ENCODE results near the gene PRLH. TPM values are rescaled to one million over a fixed set of nuclear protein-coding genes. Genes with fewer than 3 reads are reported as not detected.

Gene PRLH
- total RNA-seq, 5 donors from 2014 or later (not counting 1 experiment from before 2014, with no cell fraction given): not detected

GRCh38 chr2:237533668-237534161 is 32.7 kb upstream of the PRLH start:
- ChIA-PET POLR2A (interaction anchor here in 1 of 2 donors (0.6 kb wide), 1 partner anchor 261 kb away, joined by 3 read pairs; no protein-coding TSS in a partner anchor), CTCF (interaction anchor here in 1 of 2 donors (0.5 to 0.6 kb wide), 3 partner anchors 26 to 1186 kb away, joined by 3 to 4 read pairs (median 3); no protein-coding TSS in a partner anchor)
- Mint-ChIP-seq H3K9me3 (no peaks in the 10 kb centered on the region), H3K4me3 (no peak overlapping the region), H3K4me1 (no peaks in the 10 kb centered on the region), H3K36me3 (no peaks in the 10 kb centered on the region), H3K27ac (no peak overlapping the region), H3K27me3 (peaks cover 1 to 5% of the 10 kb centered on the region in 2 donors)
- Histone ChIP-seq H3K27me3 (replicated peaks in 1 of 2; ENCODE audit: control insufficient read depth in 2 of 2, extremely low read depth in 1 of 2, insufficient read depth in 2 of 2, low read length in 1 of 2) (peaks cover 0 to 28% of the 10 kb centered on the region in 2 experiments), H3K4me1 (ENCODE audit: control insufficient read depth in 1 of 2, extremely low read depth in 1 of 2, insufficient read depth in 2 of 2, low read length in 2 of 2) (no peaks in the 10 kb centered on the region), H3K27ac (ENCODE audit: low read length) (no peak overlapping the region), H3K4me3 (ENCODE audit: control insufficient read depth in 1 of 2, extremely low read depth in 1 of 2, low read length in 1 of 2) (no peak overlapping the region), H3K9me3 (no peaks in the 10 kb centered on the region), H3K36me3 (ENCODE audit: control insufficient read depth in 2 of 2, extremely low read depth in 1 of 2, insufficient read depth in 1 of 2, low read length in 1 of 2) (no peaks in the 10 kb centered on the region)
- DNase-seq: no peak
- 74% methylated on average over 5 of the region's 7 CpGs for WGBS (ENCODE audit: insufficient coverage)
- ATAC-seq (replicated peaks in 1 of 4): no peak

DNA sequence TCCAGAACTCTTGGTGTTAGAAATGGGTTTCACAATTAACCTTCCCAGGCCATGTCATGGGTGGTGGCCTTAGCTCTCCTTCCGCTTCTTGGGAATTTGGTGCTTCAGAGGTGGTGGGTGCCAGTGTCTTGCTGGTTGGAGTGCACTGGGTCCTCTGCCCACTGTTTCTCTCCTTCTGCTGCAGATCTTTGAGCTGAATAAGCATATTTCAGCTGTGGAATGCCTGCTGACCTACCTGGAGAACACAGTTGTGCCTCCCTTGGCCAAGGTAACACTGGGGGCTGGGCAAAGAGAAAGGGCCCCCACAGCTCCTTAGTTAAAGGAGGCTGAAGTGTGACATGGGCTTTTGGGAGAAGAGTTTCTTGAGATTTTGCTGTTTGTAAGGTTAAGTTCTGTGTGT is 32.0 kb upstream of the PRLH start:
- Histone ChIP-seq H3K4me3 (ENCODE audit: control insufficient read depth in 1 of 2, extremely low read depth in 1 of 2, low read length in 1 of 2) (no peak overlapping the region), H3K27me3 (replicated peaks in 1 of 2; ENCODE audit: control insufficient read depth in 2 of 2, extremely low read depth in 1 of 2, insufficient read depth in 2 of 2, low read length in 1 of 2) (peaks cover 0 to 34% of the 10 kb centered on the region in 2 experiments), H3K4me1 (ENCODE audit: control insufficient read depth in 1 of 2, extremely low read depth in 1 of 2, insufficient read depth in 2 of 2, low read length in 2 of 2) (no peaks in the 10 kb centered on the region), H3K36me3 (ENCODE audit: control insufficient read depth in 2 of 2, extremely low read depth in 1 of 2, insufficient read depth in 1 of 2, low read length in 1 of 2) (no peaks in the 10 kb centered on the region), H3K9me3 (no peaks in the 10 kb centered on the region), H3K27ac (ENCODE audit: low read length) (no peak overlapping the region)
- H3K9me3 Mint-ChIP-seq: no peaks in the 10 kb centered on the region
- no peaks in the 10 kb centered on the region for H3K4me1 Mint-ChIP-seq
- no peak overlapping the region for H3K27ac Mint-ChIP-seq
- no peaks in the 10 kb centered on the region for H3K36me3 Mint-ChIP-seq
- ATAC-seq (replicated peaks in 1 of 4) (no peak), DNase-seq (no peak)
- ChIA-PET POLR2A (interaction anchor here in 1 of 2 donors (0.6 kb wide), 1 partner anchor 260 kb away, joined by 3 read pairs; no protein-coding TSS in a partner anchor), CTCF (interaction anchor here in 1 of 2 donors (0.5 to 0.7 kb wide), 3 partner anchors 26 to 113 kb away, joined by 3 to 4 read pairs (median 3); no protein-coding TSS in a partner anchor)
- no peak overlapping the region for H3K4me3 Mint-ChIP-seq
- H3K27me3 Mint-ChIP-seq: peaks cover 1 to 5% of the 10 kb centered on the region in 2 donors
- 100% methylated on average over 1 of the region's 1 CpG for WGBS (ENCODE audit: insufficient coverage)

DNA sequence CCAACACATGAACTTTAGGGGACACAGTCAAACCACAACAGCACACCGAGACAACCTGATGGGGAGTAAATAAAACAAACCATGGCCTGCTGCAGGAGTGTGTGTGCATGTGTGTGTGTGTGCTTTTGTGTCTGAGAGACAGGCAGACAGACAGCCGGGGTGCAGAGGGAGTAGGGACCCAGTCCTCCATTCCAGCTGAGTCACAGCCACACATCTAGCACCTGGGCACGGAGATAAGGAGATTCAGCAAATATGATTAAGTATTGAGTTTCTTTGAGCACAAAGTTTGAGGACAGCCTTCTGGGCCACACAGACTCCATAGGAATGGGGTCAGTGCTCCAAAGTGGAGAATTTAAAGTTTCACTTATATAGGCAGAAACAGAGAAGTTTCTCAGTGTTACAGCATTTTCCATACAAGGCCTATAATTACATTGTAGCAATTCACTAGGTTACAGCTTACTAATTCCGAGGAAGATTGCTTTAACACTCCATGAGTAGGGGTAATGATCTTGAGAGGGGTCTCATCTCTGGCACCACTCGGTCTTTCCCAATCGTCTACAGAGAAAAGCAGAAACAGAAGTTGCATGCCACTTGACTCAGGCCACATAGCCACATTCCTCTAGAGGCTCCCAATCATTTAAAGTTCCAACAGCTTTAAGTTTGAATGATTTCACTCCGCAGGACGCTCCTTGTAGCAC is 30.8 kb upstream of the PRLH start:
- Histone ChIP-seq H3K4me3 (ENCODE audit: control insufficient read depth in 1 of 2, extremely low read depth in 1 of 2, low read length in 1 of 2) (no peak overlapping the region), H3K9me3 (no peaks in the 10 kb centered on the region), H3K4me1 (ENCODE audit: control insufficient read depth in 1 of 2, extremely low read depth in 1 of 2, insufficient read depth in 2 of 2, low read length in 2 of 2) (no peaks in the 10 kb centered on the region), H3K36me3 (ENCODE audit: control insufficient read depth in 2 of 2, extremely low read depth in 1 of 2, insufficient read depth in 1 of 2, low read length in 1 of 2) (no peaks in the 10 kb centered on the region), H3K27ac (ENCODE audit: low read length) (no peak overlapping the region), H3K27me3 (replicated peaks in 1 of 2; ENCODE audit: control insufficient read depth in 2 of 2, extremely low read depth in 1 of 2, insufficient read depth in 2 of 2, low read length in 1 of 2) (peaks cover 0 to 46% of the 10 kb centered on the region in 2 experiments)
- no peaks in the 10 kb centered on the region for H3K9me3 Mint-ChIP-seq
- WGBS (ENCODE audit: insufficient coverage): 85% methylated on average over 4 of the region's 8 CpGs
- H3K36me3 Mint-ChIP-seq: no peaks in the 10 kb centered on the region
- H3K4me1 Mint-ChIP-seq: no peaks in the 10 kb centered on the region
- ChIA-PET CTCF (interaction anchor here in 1 of 2 donors (0.6 kb wide), 1 partner anchor 35 kb away, joined by 4 read pairs; no protein-coding TSS in a partner anchor), POLR2A (no interaction called here)
- H3K4me3 Mint-ChIP-seq: no peak overlapping the region
- no peak overlapping the region for H3K27ac Mint-ChIP-seq
- peaks cover 1 to 5% of the 10 kb centered on the region in 2 donors for H3K27me3 Mint-ChIP-seq
- DNase-seq (no peak), ATAC-seq (replicated peaks in 1 of 4) (no peak)

- Histone ChIP-seq H3K36me3 (ENCODE audit: control insufficient read depth in 2 of 2, extremely low read depth in 1 of 2, insufficient read depth in 1 of 2, low read length in 1 of 2) (no peaks in the 10 kb centered on the region), H3K27me3 (replicated peaks in 1 of 2; ENCODE audit: control insufficient read depth in 2 of 2, extremely low read depth in 1 of 2, insufficient read depth in 2 of 2, low read length in 1 of 2) (peaks cover 0 to 51% of the 10 kb centered on the region in 2 experiments), H3K9me3 (no peaks in the 10 kb centered on the region), H3K4me3 (ENCODE audit: control insufficient read depth in 1 of 2, extremely low read depth in 1 of 2, low read length in 1 of 2) (no peak overlapping the region), H3K27ac (ENCODE audit: low read length) (no peak overlapping the region), H3K4me1 (ENCODE audit: control insufficient read depth in 1 of 2, extremely low read depth in 1 of 2, insufficient read depth in 2 of 2, low read length in 2 of 2) (no peaks in the 10 kb centered on the region)
- ATAC-seq (replicated peaks in 1 of 4): no peak
- POLR2A ChIA-PET: no interaction called here
- CTCF ChIA-PET: no interaction called here
- Mint-ChIP-seq H3K4me1 (no peaks in the 10 kb centered on the region), H3K9me3 (no peaks in the 10 kb centered on the region), H3K36me3 (no peaks in the 10 kb centered on the region), H3K4me3 (no peak overlapping the region), H3K27me3 (peaks cover 1 to 5% of the 10 kb centered on the region in 2 donors), H3K27ac (no peak overlapping the region)
- DNase-seq: no peak
- WGBS (ENCODE audit: insufficient coverage): 90% methylated on average over 2 of the region's 5 CpGs
These were observed 30.3 kb upstream of the PRLH start for GRCh38 chr2:237536083-237536415.

- ChIA-PET CTCF (no interaction called here), POLR2A (no interaction called here)
- no peak overlapping the region for H3K4me3 ChIP-seq (ENCODE audit: control insufficient read depth in 1 of 2, extremely low read depth in 1 of 2, low read length in 1 of 2)
- Mint-ChIP-seq H3K36me3 (no peaks in the 10 kb centered on the region), H3K4me1 (no peaks in the 10 kb centered on the region), H3K9me3 (no peaks in the 10 kb centered on the region), H3K4me3 (no peak overlapping the region), H3K27ac (no peak overlapping the region), H3K27me3 (peaks cover 1 to 8% of the 10 kb centered on the region in 2 donors)
- H3K4me1 ChIP-seq (ENCODE audit: control insufficient read depth in 1 of 2, extremely low read depth in 1 of 2, insufficient read depth in 2 of 2, low read length in 2 of 2): no peaks in the 10 kb centered on the region
- ATAC-seq (replicated peaks in 1 of 4): no peak
- no peak overlapping the region for H3K27ac ChIP-seq (ENCODE audit: low read length)
- 83% methylated on average over 9 of the region's 9 CpGs for WGBS (ENCODE audit: insufficient coverage)
- H3K9me3 ChIP-seq: no peaks in the 10 kb centered on the region
- no peak for DNase-seq
- H3K27me3 ChIP-seq (replicated peaks in 1 of 2; ENCODE audit: control insufficient read depth in 2 of 2, extremely low read depth in 1 of 2, insufficient read depth in 2 of 2, low read length in 1 of 2): peaks cover 0 to 55% of the 10 kb centered on the region in 2 experiments
- H3K36me3 ChIP-seq (ENCODE audit: control insufficient read depth in 2 of 2, extremely low read depth in 1 of 2, insufficient read depth in 1 of 2, low read length in 1 of 2): no peaks in the 10 kb centered on the region
These were observed 29.8 kb upstream of the PRLH start for GRCh38 chr2:237536617-237537016.

DNA sequence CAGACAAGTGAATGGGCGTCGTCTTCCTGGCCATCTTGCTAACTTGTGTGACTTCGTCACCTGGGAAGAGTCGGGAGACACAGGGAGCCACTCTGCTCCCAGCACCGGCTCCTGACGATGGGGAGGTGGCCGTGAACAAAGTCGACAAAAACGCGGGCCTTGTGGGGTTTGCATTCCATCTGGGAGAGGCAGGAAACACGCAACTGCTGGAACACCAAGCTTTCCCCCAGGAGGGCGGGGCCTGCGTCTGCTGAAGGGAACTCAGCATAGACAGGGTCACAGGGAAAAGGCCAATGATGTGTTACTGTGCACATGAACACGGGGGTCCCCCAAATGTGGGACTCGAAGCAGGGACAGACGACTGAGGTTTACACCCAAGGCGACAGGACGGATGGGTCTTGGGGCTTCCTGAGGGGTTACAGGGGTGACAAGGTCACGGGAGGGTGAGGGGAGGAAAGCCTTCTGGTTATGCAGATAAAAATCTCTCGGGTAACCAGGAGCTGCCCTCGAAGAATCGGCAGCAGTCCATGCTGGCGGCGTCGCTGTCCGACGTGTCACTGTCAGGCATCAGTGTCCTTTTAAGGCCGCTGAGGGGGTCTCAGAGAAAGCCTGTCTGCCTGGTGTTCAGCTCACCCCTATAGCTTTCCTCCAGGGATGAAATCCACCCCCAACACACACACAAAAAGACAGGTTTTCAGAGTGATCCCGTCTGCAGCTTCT is 28.2 kb upstream of the PRLH start:
- 74% methylated on average over 27 of the region's 29 CpGs for WGBS (ENCODE audit: insufficient coverage)
- Mint-ChIP-seq H3K9me3 (no peaks in the 10 kb centered on the region), H3K36me3 (no peaks in the 10 kb centered on the region), H3K4me3 (no peak overlapping the region), H3K27me3 (peaks cover 1 to 8% of the 10 kb centered on the region in 2 donors), H3K4me1 (no peaks in the 10 kb centered on the region), H3K27ac (no peak overlapping the region)
- no peaks in the 10 kb centered on the region for H3K36me3 ChIP-seq (ENCODE audit: control insufficient read depth in 2 of 2, extremely low read depth in 1 of 2, insufficient read depth in 1 of 2, low read length in 1 of 2)
- no peak for ATAC-seq (replicated peaks in 1 of 4)
- no peak overlapping the region for H3K4me3 ChIP-seq (ENCODE audit: control insufficient read depth in 1 of 2, extremely low read depth in 1 of 2, low read length in 1 of 2)
- no peaks in the 10 kb centered on the region for H3K4me1 ChIP-seq (ENCODE audit: control insufficient read depth in 1 of 2, extremely low read depth in 1 of 2, insufficient read depth in 2 of 2, low read length in 2 of 2)
- no peak overlapping the region for H3K27ac ChIP-seq (ENCODE audit: low read length)
- H3K27me3 ChIP-seq (replicated peaks in 1 of 2; ENCODE audit: control insufficient read depth in 2 of 2, extremely low read depth in 1 of 2, insufficient read depth in 2 of 2, low read length in 1 of 2): peaks cover 0 to 58% of the 10 kb centered on the region in 2 experiments
- ChIA-PET CTCF (no interaction called here), POLR2A (no interaction called here)
- H3K9me3 ChIP-seq: no peaks in the 10 kb centered on the region
- no peak for DNase-seq
